IMR-90 (cell line): ENCODE results near the gene GPC6. TPM values are rescaled to one million over a fixed set of nuclear protein-coding genes. Genes with fewer than 3 reads are reported as not detected.
A peak's percentile ranks its signal among the peaks of the same experiment; 100 is the strongest.

Experiments used
- ATAC-seq: fragments of 200-7000 bp; cut with Tn5 transposase; 2 replicates; pipeline ENCODE4 v1.9.1; 2020; ENCODE audit warnings: low read depth, mild to moderate bottlenecking, moderate library complexity
- BruUV-seq: library from RNA; stranded (reverse); fragments of 400-500 nt; replicated peaks from 2 replicates; lab custom pipeline; 2021; lab: Mats Ljungman, UMichigan
- CTCF ChIA-PET: fragments of 300-600 bp; formaldehyde crosslinking; extraction: SDS; loops from one replicate; lab custom pipeline; 2021; ENCODE audit warnings: antibody characterized with exemption; lab: Yijun Ruan, JAX
- POLR2A ChIA-PET: fragments of 300-600 bp; sonication (Branson Sonifier 250); formaldehyde crosslinking; loops from one replicate; lab custom pipeline; 2022; ENCODE audit warnings: antibody characterized with exemption; ENCODE audit not compliant: unreplicated experiment; lab: Charles Lee
- DNase-seq: peaks from one replicate; pipeline ENCODE4 v3.0.0; 2013
- H2AFZ ChIP-seq: replicated peaks from 2 replicates; pipeline ENCODE3; 2013; ENCODE audit warnings: low read length, mild to moderate bottlenecking; ENCODE audit not compliant: poor library complexity
- H2AK5ac ChIP-seq: 2 replicates; pipeline ENCODE4 v1.6.1; 2013; ENCODE audit warnings: low read depth, low read length, inconsistent platforms
- H2AK9ac ChIP-seq: replicated peaks from 2 replicates; pipeline ENCODE3; 2013; ENCODE audit warnings: mild to moderate bottlenecking, low read depth, low read length, moderate library complexity; ENCODE audit not compliant: poor library complexity
- H2BK120ac ChIP-seq: 2 replicates; pipeline ENCODE4 v1.6.1; 2013; ENCODE audit warnings: low read depth, low read length, inconsistent platforms
- H2BK15ac ChIP-seq: 3 replicates; pipeline ENCODE4 v1.6.1; 2013; ENCODE audit warnings: low read depth, low read length, inconsistent platforms
- H2BK20ac ChIP-seq: 2 replicates; pipeline ENCODE4 v1.6.1; 2013; ENCODE audit warnings: low read depth, mild to moderate bottlenecking, inconsistent platforms, low read length, moderate library complexity
- H2BK5ac ChIP-seq: 2 replicates; pipeline ENCODE4 v1.6.1; 2013; ENCODE audit warnings: mild to moderate bottlenecking, low read depth, low read length, inconsistent platforms; ENCODE audit not compliant: poor library complexity, severe bottlenecking
- H3K14ac ChIP-seq: replicated peaks from 2 replicates; pipeline ENCODE4 v1.6.1; 2013; ENCODE audit warnings: low read depth, low read length, inconsistent platforms
- H3K18ac ChIP-seq: 2 replicates; pipeline ENCODE4 v1.6.1; 2013; ENCODE audit warnings: low read depth, low read length, control low read depth
- H3K23ac ChIP-seq: 2 replicates; pipeline ENCODE4 v1.6.1; 2013; ENCODE audit warnings: low read depth, low read length, inconsistent platforms
- H3K27ac ChIP-seq: 2 replicates; pipeline ENCODE4 v1.5.1; 2013; ENCODE audit warnings: mild to moderate bottlenecking, control low read depth, low read length; ENCODE audit not compliant: insufficient read depth
- H3K27me3 ChIP-seq: 2 replicates; pipeline ENCODE4 v1.6.1; 2013; ENCODE audit warnings: low read length; ENCODE audit not compliant: control insufficient read depth, insufficient read depth
- H3K36me3 ChIP-seq: 2 replicates; pipeline ENCODE4 v1.6.1; 2013; ENCODE audit warnings: low read length, mixed read lengths; ENCODE audit not compliant: control insufficient read depth, insufficient read depth
- H3K4ac ChIP-seq: 2 replicates; pipeline ENCODE4 v1.6.1; 2013; ENCODE audit warnings: low read depth, low read length, inconsistent platforms
- H3K4me1 ChIP-seq: 2 replicates; pipeline ENCODE4 v1.6.1; 2013; ENCODE audit warnings: low read length, mixed read lengths; ENCODE audit not compliant: control insufficient read depth, insufficient read depth
- H3K4me2 ChIP-seq: 2 replicates; pipeline ENCODE4 v1.6.1; 2013; ENCODE audit warnings: low read depth, mild to moderate bottlenecking, control low read depth, low read length, moderate library complexity
- H3K4me3 ChIP-seq: 2 replicates; pipeline ENCODE4 v1.5.1; 2013; ENCODE audit warnings: low read depth, mild to moderate bottlenecking, control low read depth, low read length, moderate library complexity; ENCODE audit not compliant: insufficient read depth
- H3K56ac ChIP-seq: 2 replicates; pipeline ENCODE4 v1.6.1; 2013; ENCODE audit warnings: low read length, inconsistent platforms; ENCODE audit not compliant: insufficient read depth; ENCODE audit errors: extremely low read depth
- H3K79me1 ChIP-seq, 2 experiments: 2 replicates each; pipeline ENCODE4 v1.6.1; 2013; ENCODE audit warnings: low read length in 2 of 2, inconsistent platforms in 1 of 2, low read depth in 1 of 2
- H3K9ac ChIP-seq: 2 replicates; pipeline ENCODE4 v1.6.1; 2013; ENCODE audit warnings: low read depth, low read length, control low read depth
- H3K9me1 ChIP-seq: 2 replicates; pipeline ENCODE4 v1.6.1; 2013; ENCODE audit warnings: low read length, inconsistent platforms; ENCODE audit not compliant: insufficient read depth
- H3K9me3 ChIP-seq: 2 replicates; pipeline ENCODE4 v1.6.1; 2013; ENCODE audit warnings: low read length; ENCODE audit not compliant: control insufficient read depth, insufficient read depth
- H4K20me1 ChIP-seq: 2 replicates; pipeline ENCODE4 v1.6.1; 2013; ENCODE audit warnings: low read length, inconsistent platforms; ENCODE audit not compliant: insufficient read depth
- H4K5ac ChIP-seq: 2 replicates; pipeline ENCODE4 v1.6.1; 2013; ENCODE audit warnings: mild to moderate bottlenecking, low read depth, low read length, control low read depth
- H4K8ac ChIP-seq, 2 experiments: 2 replicates each; pipeline ENCODE4 v1.6.1; 2013; ENCODE audit warnings: low read depth in 2 of 2, low read length in 2 of 2, control low read depth in 1 of 2, inconsistent platforms in 1 of 2
- H4K91ac ChIP-seq: 2 replicates; pipeline ENCODE4 v1.6.1; 2013; ENCODE audit warnings: low read depth, low read length, inconsistent platforms; ENCODE audit not compliant: insufficient read depth
- BHLHE40 ChIP-seq: fragments of 150-350 bp; IDR thresholded peaks from 2 replicates; pipeline ENCODE4 v1.6.1; 2016; ENCODE audit warnings: mild to moderate bottlenecking, low read depth, low read length
- RAD21 ChIP-seq: IDR thresholded peaks from 2 replicates; pipeline ENCODE4 v1.6.1; 2012; ENCODE audit warnings: low read length, improper control_type of control experiment
- WGBS, 2 experiments: methylation state at CpG; one replicate each; pipeline versions ENCODE4 v1.1.5 to v1.1.7; 2013; ENCODE audit warnings: missing lambda C conversion rate in 2 of 2; ENCODE audit not compliant: insufficient read length in 1 of 2; ENCODE audit errors: extremely low coverage in 2 of 2; 5-methylcytosine and 5-hydroxymethylcytosine counted together
- dilution Hi-C: fragments of 300-500 bp; cut with HindIII; formaldehyde crosslinking; loops from one replicate; pipeline ENCODE4 v1.14.3; 2018; ENCODE audit warnings: low sequenced_read_pairs; ENCODE audit not compliant: unreplicated experiment
- in situ Hi-C: fragments of 300-500 bp; cut with MboI; formaldehyde crosslinking; loops from 3 replicates; pipeline ENCODE4 v1.14.3; 2019; ENCODE audit warnings: low sequenced_read_pairs, inconsistent platforms, mixed read lengths
- intact Hi-C: fragments of 100-400 bp; cut with micrococcal nuclease; formaldehyde crosslinking; loops from 2 replicates; pipeline ENCODE4 v1.10.0; 2022
- polyA plus RNA-seq, 3 experiments: library from polyadenylated mRNA; depleted of rRNA; stranded (reverse); fragments of >200 nt; gene quantifications; 2 replicates each; pipeline ENCODE4 v1.2.3, GENCODE V29; 2012; ENCODE audit warnings: low replicate concordance in 1 of 3
- total RNA-seq: library from RNA; depleted of rRNA; stranded (reverse); fragments of >200 nt; gene quantifications from 2 replicates; pipeline ENCODE4 v1.2.3, GENCODE V29; 2012

Gene GPC6
- total and polyA plus RNA-seq, 2 of the 4 experiments (the other 2 are of a cell fraction), result 14.9 to 39.4 TPM

DNA sequence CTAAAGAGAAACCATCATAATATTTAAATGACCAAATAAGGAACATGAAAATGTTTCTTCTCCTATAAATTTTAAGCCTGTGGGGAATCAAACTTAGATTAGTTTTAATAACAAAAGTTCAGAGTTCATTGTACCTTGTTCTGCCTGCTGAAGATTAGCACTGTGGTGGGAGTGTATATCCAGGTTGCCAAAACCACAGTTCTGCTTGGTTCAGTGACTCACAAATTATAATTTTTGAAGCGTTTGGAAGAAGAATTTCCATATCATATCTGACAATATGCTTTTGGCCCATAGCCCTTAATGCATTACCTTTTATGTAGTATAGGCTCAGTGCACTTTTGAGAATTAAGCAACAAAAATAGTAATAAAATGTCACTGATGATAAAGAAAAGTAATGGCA is 545.2 kb downstream of the GPC6 start:
- Histone ChIP-seq H2BK5ac (no peak overlapping the region), H3K14ac (no peak overlapping the region), H2BK20ac (no peak overlapping the region), H4K8ac (no peak overlapping the region), H3K36me3 (no peaks in the 10 kb centered on the region), H3K9ac (no peak overlapping the region), H4K20me1 (no peaks in the 10 kb centered on the region), H3K4me2 (no peak overlapping the region), H3K27ac (no peak overlapping the region), H3K56ac (no peak overlapping the region), H2AK9ac (no peak overlapping the region), H3K18ac (no peak overlapping the region; the same call in 1 of the 2 replicates), H4K5ac (no peak overlapping the region), H2AFZ (no peak overlapping the region), H3K27me3 (no peaks in the 10 kb centered on the region), H3K4me1 (peaks cover 13% of the 10 kb centered on the region), H3K79me1 (no peaks in the 10 kb centered on the region), H3K23ac (no peak overlapping the region), H3K9me3 (no peaks in the 10 kb centered on the region), H2BK15ac (no peak overlapping the region), H3K4ac (no peak overlapping the region), H4K91ac (no peak overlapping the region), H3K4me3 (no peak overlapping the region), H3K9me1 (no peaks in the 10 kb centered on the region), H2AK5ac (no peak overlapping the region), H2BK120ac (no peak overlapping the region)
- in situ Hi-C loops, result no loop called here
- intact Hi-C loops, result no loop called here
- dilution Hi-C loops, result no loop called here
- WGBS, 2 experiments, result no CpG with 5 or more reads among the region's 1 CpG
- no TSS peak for BruUV-seq
- no peak for TF ChIP-seq BHLHE40
- TF ChIP-seq RAD21, result no peak
- CTCF ChIA-PET, result no interaction called here
- ATAC-seq, result no peak
- peak; percentile 31 for DNase-seq
- POLR2A ChIA-PET, result no interaction called here
